IMR-90 (cell line): ENCODE results near the gene C10orf105. TPM values are rescaled to one million over a fixed set of nuclear protein-coding genes. Genes with fewer than 3 reads are reported as not detected.
A peak's percentile ranks its signal among the peaks of the same experiment; 100 is the strongest.

Experiments used
- CHD1 ChIP-seq: IDR thresholded peaks from 2 replicates; pipeline ENCODE4 v1.6.1; 2012; ENCODE audit warnings: low read depth, low read length, improper control_type of control experiment
- NFE2L2 ChIP-seq: fragments of 150-350 bp; IDR thresholded peaks from 2 replicates; pipeline ENCODE4 v1.6.1; 2016; ENCODE audit warnings: low read depth, mild to moderate bottlenecking, low read length
- RCOR1 ChIP-seq: IDR thresholded peaks from 2 replicates; pipeline ENCODE4 v1.6.1; 2012; ENCODE audit warnings: mild to moderate bottlenecking, low read length, improper control_type of control experiment; ENCODE audit not compliant: insufficient replicate concordance
- polyA plus RNA-seq, 3 experiments: library from polyadenylated mRNA; depleted of rRNA; stranded (reverse); fragments of >200 nt; gene quantifications; 2 replicates each; pipeline ENCODE4 v1.2.3, GENCODE V29; 2012; ENCODE audit warnings: low replicate concordance in 1 of 3
- total RNA-seq: library from RNA; depleted of rRNA; stranded (reverse); fragments of >200 nt; gene quantifications from 2 replicates; pipeline ENCODE4 v1.2.3, GENCODE V29; 2012

The C10orf105 gene
- total and polyA plus RNA-seq, 2 of the 4 experiments (the other 2 are of a cell fraction) = under 0.01 TPM; not detected in 1

- TF ChIP-seq RCOR1 = peak; percentile 99
- TF ChIP-seq CHD1 = no peak
- peak; percentile 14; the same call in 1 of the 2 replicates for TF ChIP-seq NFE2L2
Observed at GRCh38 chr10:71766717-71767419, 47.3 kb upstream of the C10orf105 start (continued).
